ENCODE data around the gene DGCR8. TPM values are rescaled to one million over a fixed set of nuclear protein-coding genes. Genes with fewer than 3 reads are reported as not detected.

Gene DGCR8
- total RNA-seq, 1 donor from 2014 or later: 26.5 TPM

DNA sequence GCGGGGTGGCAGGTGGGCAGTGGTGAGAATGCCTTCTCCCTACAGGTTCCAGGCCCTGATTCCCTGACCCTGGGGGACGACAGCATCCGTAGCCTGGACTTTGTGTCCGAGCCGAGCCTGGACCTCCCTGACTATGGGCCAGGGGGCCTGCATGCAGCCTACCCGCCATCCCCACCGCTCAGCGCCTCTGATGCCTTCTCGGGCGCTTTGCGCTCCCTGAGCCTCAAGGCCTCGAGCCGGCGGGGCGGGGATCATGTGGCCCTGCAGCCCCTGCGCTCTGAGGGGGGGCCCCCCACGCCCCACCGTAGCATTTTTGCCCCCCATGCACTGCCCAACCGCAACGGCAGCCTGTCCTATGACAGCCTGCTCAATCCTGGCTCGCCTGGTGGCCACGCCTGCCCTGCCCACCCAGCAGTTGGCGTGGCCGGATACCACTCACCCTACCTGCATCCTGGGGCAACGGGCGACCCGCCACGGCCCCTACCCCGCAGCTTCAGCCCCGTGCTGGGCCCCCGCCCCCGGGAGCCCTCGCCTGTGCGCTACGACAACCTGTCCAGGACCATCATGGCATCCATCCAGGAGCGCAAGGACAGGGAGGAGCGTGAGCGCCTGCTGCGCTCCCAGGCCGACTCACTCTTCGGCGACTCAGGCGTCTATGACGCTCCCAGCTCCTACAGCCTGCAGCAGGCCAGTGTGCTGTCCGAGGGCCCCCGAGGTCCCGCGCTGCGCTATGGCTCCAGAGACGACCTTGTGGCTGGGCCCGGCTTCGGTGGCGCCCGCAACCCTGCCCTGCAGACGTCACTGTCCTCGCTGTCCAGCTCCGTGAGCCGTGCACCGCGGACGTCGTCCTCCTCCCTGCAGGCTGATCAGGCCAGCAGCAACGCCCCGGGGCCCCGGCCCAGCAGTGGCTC is 62.9 kb downstream of the DGCR8 start:
- TF ChIP-seq, protein P1, sequence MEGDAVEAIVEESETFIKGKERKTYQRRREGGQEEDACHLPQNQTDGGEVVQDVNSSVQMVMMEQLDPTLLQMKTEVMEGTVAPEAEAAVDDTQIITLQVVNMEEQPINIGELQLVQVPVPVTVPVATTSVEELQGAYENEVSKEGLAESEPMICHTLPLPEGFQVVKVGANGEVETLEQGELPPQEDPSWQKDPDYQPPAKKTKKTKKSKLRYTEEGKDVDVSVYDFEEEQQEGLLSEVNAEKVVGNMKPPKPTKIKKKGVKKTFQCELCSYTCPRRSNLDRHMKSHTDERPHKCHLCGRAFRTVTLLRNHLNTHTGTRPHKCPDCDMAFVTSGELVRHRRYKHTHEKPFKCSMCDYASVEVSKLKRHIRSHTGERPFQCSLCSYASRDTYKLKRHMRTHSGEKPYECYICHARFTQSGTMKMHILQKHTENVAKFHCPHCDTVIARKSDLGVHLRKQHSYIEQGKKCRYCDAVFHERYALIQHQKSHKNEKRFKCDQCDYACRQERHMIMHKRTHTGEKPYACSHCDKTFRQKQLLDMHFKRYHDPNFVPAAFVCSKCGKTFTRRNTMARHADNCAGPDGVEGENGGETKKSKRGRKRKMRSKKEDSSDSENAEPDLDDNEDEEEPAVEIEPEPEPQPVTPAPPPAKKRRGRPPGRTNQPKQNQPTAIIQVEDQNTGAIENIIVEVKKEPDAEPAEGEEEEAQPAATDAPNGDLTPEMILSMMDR (conservative IDR thresholded peaks at IDR 0.05; ENCODE audit: low read depth, low read length): no peak
- no peak overlapping the region for H3K4me3 ChIP-seq (ENCODE audit: low read depth, low read length)
- DNase-seq (ENCODE audit: low read depth): no peak

DNA sequence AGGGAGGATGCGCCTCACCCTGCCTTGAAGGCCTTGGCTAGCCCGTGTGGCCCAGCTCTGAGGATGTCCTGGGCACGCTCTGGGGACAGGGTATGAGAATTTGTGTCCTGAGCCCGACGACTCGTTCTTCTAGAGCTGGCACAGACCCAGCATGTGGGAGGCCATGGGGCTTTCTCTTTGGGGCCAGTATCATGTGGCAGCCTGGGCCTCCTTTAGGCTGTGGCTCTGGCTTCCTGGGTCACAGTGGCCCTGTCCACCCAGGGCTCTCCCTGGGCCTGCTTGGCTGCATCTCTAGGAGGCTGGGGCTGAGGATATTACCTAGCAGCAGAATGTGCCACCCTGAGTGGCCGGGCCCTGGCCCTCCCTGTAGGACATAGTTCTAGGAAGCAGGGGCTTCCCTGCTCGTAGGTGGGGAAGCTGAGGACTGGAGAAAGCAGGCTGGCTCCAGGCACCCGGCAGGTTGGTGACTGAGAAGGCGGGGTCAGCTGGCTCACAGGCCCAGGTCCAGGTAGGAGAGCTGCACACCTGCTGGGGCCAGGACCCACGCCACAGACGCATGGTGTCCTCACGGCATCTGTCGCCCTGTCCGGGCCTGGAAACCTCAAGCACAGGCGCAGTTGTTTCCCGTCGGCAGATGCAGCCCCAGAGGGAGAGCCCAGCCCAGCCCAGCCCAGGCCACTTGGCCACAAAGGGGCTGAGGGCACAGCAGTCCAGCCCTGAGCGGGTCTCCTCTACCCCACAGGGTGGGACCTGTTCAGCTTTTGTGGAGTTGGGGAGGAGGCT is 64.0 kb downstream of the DGCR8 start:
- DNase-seq (ENCODE audit: low read depth): no peak
- TF ChIP-seq, protein P1 (conservative IDR thresholded peaks at IDR 0.05; ENCODE audit: low read depth, low read length): no peak
- no peak overlapping the region for H3K4me3 ChIP-seq (ENCODE audit: low read depth, low read length)

DNA sequence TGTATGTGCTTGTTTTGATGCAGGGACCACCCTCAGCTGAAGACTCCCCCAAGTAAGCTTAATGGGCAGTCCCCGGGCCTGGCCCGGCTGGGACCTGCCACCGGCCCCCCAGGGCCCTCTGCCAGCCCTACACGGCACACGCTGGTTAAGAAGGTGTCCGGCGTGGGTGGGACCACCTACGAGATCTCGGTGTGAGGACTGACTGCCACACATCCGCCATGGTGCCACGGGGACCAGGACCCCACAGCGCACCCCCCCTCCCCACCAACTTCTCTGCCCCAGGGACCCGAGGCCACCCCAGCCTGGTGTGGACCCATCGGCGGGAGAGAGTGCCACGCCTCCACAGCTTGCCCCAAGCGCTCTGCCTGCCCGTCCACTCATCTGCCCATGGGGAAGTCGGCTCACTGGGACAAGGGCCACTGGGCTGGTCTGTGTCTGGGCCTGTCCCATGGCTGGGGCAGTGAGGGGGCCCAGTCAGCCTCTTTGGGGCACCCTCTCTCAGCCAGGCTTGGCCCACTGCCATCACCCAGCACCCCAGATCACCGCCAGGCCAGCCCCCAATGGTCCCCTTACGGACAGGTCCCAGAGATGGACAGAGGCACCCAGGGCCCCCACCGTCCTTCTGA is 65.3 kb downstream of the DGCR8 start:
- no peak for DNase-seq (ENCODE audit: low read depth)
- TF ChIP-seq, protein P1 (conservative IDR thresholded peaks at IDR 0.05; ENCODE audit: low read depth, low read length): no peak
- no peak overlapping the region for H3K4me3 ChIP-seq (ENCODE audit: low read depth, low read length)

DNA sequence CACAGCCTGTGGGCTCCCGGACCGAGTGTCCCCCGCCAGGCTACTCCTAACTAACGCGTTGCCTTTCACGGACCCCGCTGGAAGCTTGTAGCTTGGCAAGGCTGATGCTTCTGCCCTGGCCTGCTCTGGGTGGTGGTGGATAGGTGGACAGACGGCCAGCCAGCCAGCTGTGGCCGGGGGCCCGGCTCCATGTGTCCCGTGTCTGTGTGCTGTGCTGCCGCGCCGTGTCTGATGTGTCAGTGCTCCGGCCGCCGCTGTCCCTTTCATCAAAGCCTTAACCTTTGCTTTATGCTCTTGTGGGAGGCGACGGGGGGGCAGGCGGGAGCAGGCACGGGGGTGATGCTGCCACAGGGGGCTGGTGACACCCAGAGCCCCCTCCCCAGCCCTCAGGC is 65.8 kb downstream of the DGCR8 start:
- TF ChIP-seq, protein P1 (conservative IDR thresholded peaks at IDR 0.05; ENCODE audit: low read depth, low read length): no peak
- no peak overlapping the region for H3K4me3 ChIP-seq (ENCODE audit: low read depth, low read length)
- no peak for DNase-seq (ENCODE audit: low read depth)

DNA sequence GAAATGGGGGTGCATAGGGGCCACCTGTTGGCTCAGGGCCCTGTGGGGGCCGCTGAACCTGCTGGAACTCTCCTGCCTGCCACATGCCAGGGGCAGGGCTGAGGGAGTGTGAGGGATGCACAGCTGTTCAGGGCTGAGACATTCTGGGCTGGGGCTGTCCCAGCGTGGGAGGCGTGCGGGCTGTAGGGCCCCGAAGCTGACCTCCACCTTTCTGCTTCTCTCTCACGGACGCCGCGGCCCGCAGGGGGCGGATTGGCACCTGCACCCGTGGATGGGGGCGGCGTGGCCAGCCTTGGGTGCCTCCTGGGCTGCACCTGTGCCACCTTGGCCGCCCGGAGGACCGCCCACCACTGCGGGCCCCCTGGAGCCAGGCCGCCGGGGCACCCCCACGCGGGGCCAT is 66.7 kb downstream of the DGCR8 start:
- no peak for DNase-seq (ENCODE audit: low read depth)
- H3K4me3 ChIP-seq (ENCODE audit: low read depth, low read length): no peak overlapping the region
- TF ChIP-seq, protein P1 (conservative IDR thresholded peaks at IDR 0.05; ENCODE audit: low read depth, low read length): no peak

DNA sequence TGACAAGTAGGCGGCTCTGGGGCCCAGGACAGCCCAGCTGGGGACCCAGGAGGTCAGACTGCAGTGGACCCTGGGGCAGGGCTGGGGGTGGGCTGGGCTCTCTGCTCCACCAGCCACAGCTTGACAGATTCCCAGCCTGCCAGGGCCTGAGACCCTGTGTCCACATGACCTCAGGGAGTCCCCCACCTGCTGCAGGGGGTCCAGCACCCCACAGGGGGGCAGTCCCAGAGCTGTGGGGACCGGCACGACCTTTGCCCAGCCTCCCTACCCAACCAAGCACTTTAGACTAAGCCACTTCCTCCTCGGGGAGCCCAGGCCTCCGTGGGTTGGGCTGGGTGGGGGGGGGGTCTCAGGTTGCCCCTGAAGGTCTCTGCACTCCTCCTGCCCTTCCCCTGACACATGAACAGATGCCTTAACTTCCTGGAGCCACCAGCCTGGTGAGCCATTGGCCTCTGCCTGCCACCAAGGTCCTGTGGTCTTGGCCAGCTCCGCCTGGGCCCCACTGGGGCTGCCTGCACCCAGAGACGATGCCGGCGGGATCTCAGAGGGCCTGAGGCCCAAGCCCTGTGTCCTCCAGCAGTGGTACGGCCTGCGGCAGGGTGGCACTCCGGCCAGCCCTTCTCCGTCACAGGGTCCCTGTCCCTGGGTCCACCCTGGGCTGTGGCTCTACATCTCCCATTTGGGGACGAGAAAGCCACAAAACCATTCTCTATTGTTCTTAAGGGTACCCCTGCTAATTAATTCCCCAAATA is 67.4 kb downstream of the DGCR8 start:
- H3K4me3 ChIP-seq (ENCODE audit: low read depth, low read length): no peak overlapping the region
- no peak for DNase-seq (ENCODE audit: low read depth)
- TF ChIP-seq, protein P1 (conservative IDR thresholded peaks at IDR 0.05; ENCODE audit: low read depth, low read length): no peak
